Activated T-cell treated with anti-CD3 and anti-CD28 coated beads for 24 hours (primary cell): ENCODE results near the gene BTAF1.
"Not testable (repeated sequence)": the region's sequence is repeated elsewhere in the genome, so short reads cannot be mapped to it uniquely, and the experiment has no call there.

Experiments
- DNase-seq: peaks from one replicate; pipeline ENCODE4 v3.0.0-alpha.2; 2020; ENCODE audit warnings: low read depth

BTAF1 gene

GRCh38 chr10:91923371-91924211, at the start of gene BTAF1:
Gene BTAF1, plus strand, starts transcription at chr10:91923770. Its CDS starts 307 bp downstream, at chr10:91924077.
- peak; percentile 87 for DNase-seq

- no peak for DNase-seq
Observed at GRCh38 chr10:91875156-91875555, 48.4 kb upstream of the BTAF1 start.

GRCh38 chr10:91875779-91876178, 47.8 kb upstream of the BTAF1 start:
- DNase-seq = no peak

- DNase-seq = no peak
Observed at GRCh38 chr10:91879515-91880170, 43.9 kb upstream of the BTAF1 start.

- DNase-seq = no peak
Observed at GRCh38 chr10:91880310-91880709, 43.3 kb upstream of the BTAF1 start.

GRCh38 chr10:91883549-91884444, 39.8 kb upstream of the BTAF1 start:
- DNase-seq = no peak

- DNase-seq = no peak
Observed at GRCh38 chr10:91884536-91884935, 39.0 kb upstream of the BTAF1 start.

- no peak for DNase-seq
Observed at GRCh38 chr10:91885362-91886079, 38.0 kb upstream of the BTAF1 start.

- no peak for DNase-seq
Observed at GRCh38 chr10:91886954-91887271, 36.7 kb upstream of the BTAF1 start.

- DNase-seq = no peak
Observed at GRCh38 chr10:91887272-91888076, 36.1 kb upstream of the BTAF1 start.

GRCh38 chr10:91891125-91892001, 32.2 kb upstream of the BTAF1 start:
- DNase-seq = no peak

- DNase-seq = no peak
Observed at GRCh38 chr10:91893051-91893450, 30.5 kb upstream of the BTAF1 start.

- not testable (repeated sequence) for DNase-seq
Observed at GRCh38 chr10:91894261-91894685, 29.3 kb upstream of the BTAF1 start.

- DNase-seq = no peak
Observed at GRCh38 chr10:91896212-91896756, 27.3 kb upstream of the BTAF1 start.

- no peak for DNase-seq
Observed at GRCh38 chr10:91897421-91897820, 26.1 kb upstream of the BTAF1 start.

- DNase-seq = peak; percentile 62
Observed at GRCh38 chr10:91901784-91902677, 21.5 kb upstream of the BTAF1 start.

- no peak for DNase-seq
Observed at GRCh38 chr10:91907033-91907594, 16.5 kb upstream of the BTAF1 start.

GRCh38 chr10:91907914-91908336, 15.6 kb upstream of the BTAF1 start:
- DNase-seq = no peak
